ENCODE measurements around the gene P4HB. TPM values are rescaled to one million over a fixed set of nuclear protein-coding genes. Genes with fewer than 3 reads are reported as not detected.

The P4HB gene
- total and polyA plus RNA-seq, 2 of the 4 experiments (the other 2 are of a cell fraction), result 599 to 932 TPM

- Histone ChIP-seq H4K5ac (ENCODE audit: low read depth, low read length) (no peak overlapping the region), H2BK15ac (ENCODE audit: low read depth, low read length) (no peak overlapping the region), H3K79me1 (ENCODE audit: low read depth in 1 of 2, low read length in 2 of 2) (peaks cover 4 to 18% of the 10 kb centered on the region in 2 experiments; a peak in 3 of 4 replicates), H3K9ac (ENCODE audit: low read depth, low read length) (no peak overlapping the region), H3K4ac (ENCODE audit: low read depth, low read length) (no peak overlapping the region), H3K9me1 (ENCODE audit: insufficient read depth, low read length) (peaks cover 4% of the 10 kb centered on the region; the same call in 1 of the 2 replicates), H3K9me3 (ENCODE audit: control insufficient read depth, insufficient read depth, low read length) (no peaks in the 10 kb centered on the region), H3K14ac (replicated peaks; ENCODE audit: low read depth, low read length) (no peak overlapping the region), H3K27me3 (ENCODE audit: control insufficient read depth, insufficient read depth, low read length) (no peaks in the 10 kb centered on the region), H2AK9ac (replicated peaks; ENCODE audit: low read depth, low read length, poor library complexity) (no peak overlapping the region), H3K4me3 (ENCODE audit: insufficient read depth, low read depth, low read length) (no peak overlapping the region), H4K8ac (ENCODE audit: low read depth in 2 of 2, low read length in 2 of 2) (no peak overlapping the region), H2BK5ac (ENCODE audit: low read depth, low read length, poor library complexity, severe bottlenecking) (no peak overlapping the region), H3K4me2 (ENCODE audit: low read depth, low read length) (no peak overlapping the region), H3K56ac (ENCODE audit: extremely low read depth, insufficient read depth, low read length) (no peak overlapping the region), H2AK5ac (ENCODE audit: low read depth, low read length) (no peak overlapping the region), H4K20me1 (ENCODE audit: insufficient read depth, low read length) (peaks cover 36% of the 10 kb centered on the region), H3K23ac (ENCODE audit: low read depth, low read length) (no peak overlapping the region), H4K91ac (ENCODE audit: insufficient read depth, low read depth, low read length) (no peak overlapping the region), H3K18ac (ENCODE audit: low read depth, low read length) (no peak overlapping the region), H3K4me1 (ENCODE audit: control insufficient read depth, insufficient read depth, low read length) (no peaks in the 10 kb centered on the region), H2BK120ac (ENCODE audit: low read depth, low read length) (no peak overlapping the region), H3K36me3 (ENCODE audit: control insufficient read depth, insufficient read depth, low read length) (peaks cover 47% of the 10 kb centered on the region), H3K27ac (ENCODE audit: insufficient read depth, low read length) (no peak overlapping the region), H2AFZ (replicated peaks; ENCODE audit: low read length, poor library complexity) (no peak overlapping the region), H2BK20ac (ENCODE audit: low read depth, low read length) (no peak overlapping the region)
- no peak for TF ChIP-seq MXI1 (IDR thresholded peaks at IDR 0.05; ENCODE audit: borderline replicate concordance, low read depth, low read length)
- no peak for TF ChIP-seq CTCF (conservative IDR thresholded peaks at IDR 0.05; ENCODE audit: low read depth, low read length)
- TF ChIP-seq CEBPB (IDR thresholded peaks at IDR 0.05; ENCODE audit: low read depth, low read length), result no peak
- no peak for TF ChIP-seq USF2 (IDR thresholded peaks at IDR 0.05; ENCODE audit: low read depth, low read length)
- TF ChIP-seq BHLHE40 (IDR thresholded peaks at IDR 0.05; ENCODE audit: low read depth, low read length), result no peak
- no peak for TF ChIP-seq MAFK (IDR thresholded peaks at IDR 0.05; ENCODE audit: low read depth, low read length)
- no peak for TF ChIP-seq ELK1 (IDR thresholded peaks at IDR 0.05; ENCODE audit: borderline replicate concordance, low read depth, low read length)
- no peak for TF ChIP-seq POLR2A (IDR thresholded peaks at IDR 0.05; ENCODE audit: low read depth, low read length)
- TF ChIP-seq CHD1 (IDR thresholded peaks at IDR 0.05; ENCODE audit: low read depth, low read length), result no peak
- no peak for TF ChIP-seq NFE2L2 (IDR thresholded peaks at IDR 0.05; ENCODE audit: low read depth, low read length)
- no peak for TF ChIP-seq FOS (IDR thresholded peaks at IDR 0.05; ENCODE audit: low read depth, low read length)
- no peak for TF ChIP-seq SMC3 (IDR thresholded peaks at IDR 0.05; ENCODE audit: low read depth, low read length)
- TF ChIP-seq RCOR1 (IDR thresholded peaks at IDR 0.05; ENCODE audit: insufficient replicate concordance, low read length), result no peak
- TF ChIP-seq RAD21 (IDR thresholded peaks at IDR 0.05; ENCODE audit: low read length), result no peak
- no peak for TF ChIP-seq RFX5 (IDR thresholded peaks at IDR 0.05; ENCODE audit: low read depth, low read length)
- no peak for TF ChIP-seq MAZ (IDR thresholded peaks at IDR 0.05; ENCODE audit: borderline replicate concordance, low read depth, low read length)
- ATAC-seq (ENCODE audit: low read depth) (no peak), DNase-seq (no peak)
- intact Hi-C loops (cut with micrococcal nuclease) (no loop called here), dilution Hi-C loops (cut with HindIII; ENCODE audit: low sequenced_read_pairs, unreplicated experiment) (no loop called here), in situ Hi-C loops (cut with MboI; ENCODE audit: low sequenced_read_pairs) (no loop called here)
- 99% methylated on average over 9 of the region's 15 CpGs; no CpG with 5 or more reads in 1 of the 2 experiments for WGBS, 2 experiments (ENCODE audit: extremely low coverage in 2 of 2, insufficient read length in 1 of 2)
- ChIA-PET POLR2A (ENCODE audit: unreplicated experiment) (no interaction called here), CTCF (no interaction called here)
- BruUV-seq (replicated peaks), result no TSS peak
Measured at GRCh38 chr17:81841866-81842265, 18.5 kb downstream of the P4HB start.
